Stimulated activated effector memory CD8-positive, alpha-beta T cell treated with anti-CD3 and anti-CD28 coated beads, Interleukin-12 subunit alpha, Interleukin-12 subunit beta, amount 100 ng/mL, for 72 hours (primary cell): Measurements from ENCODE around the gene COL25A1.

Source experiments
- ATAC-seq: fragments of 150-1000 bp; cut with Tn5 transposase; 2 replicates; pipeline ENCODE4 v1.10.0; 2021
- DNase-seq, 2 donors: peaks; one replicate each; pipeline ENCODE4 v3.0.0; 2021 to 2022; ENCODE audit warnings: low spot score in 2 of 2
- H3K27ac Mint-ChIP-seq: one replicate; pipeline ENCODE4 v1.8.0; 2022; ENCODE audit warnings: mild to moderate bottlenecking, mixed read lengths
- H3K36me3 Mint-ChIP-seq: one replicate; pipeline ENCODE4 v1.8.0; 2022; ENCODE audit warnings: mild to moderate bottlenecking, mixed read lengths
- H3K4me1 Mint-ChIP-seq: one replicate; pipeline ENCODE4 v1.8.0; 2022; ENCODE audit warnings: mixed read lengths
- H3K4me3 Mint-ChIP-seq: one replicate; pipeline ENCODE4 v1.8.0; 2022; ENCODE audit warnings: mild to moderate bottlenecking, mixed read lengths
- H3K9me3 Mint-ChIP-seq: one replicate; pipeline ENCODE4 v1.8.0; 2022; ENCODE audit warnings: mixed read lengths

COL25A1 gene

DNA sequence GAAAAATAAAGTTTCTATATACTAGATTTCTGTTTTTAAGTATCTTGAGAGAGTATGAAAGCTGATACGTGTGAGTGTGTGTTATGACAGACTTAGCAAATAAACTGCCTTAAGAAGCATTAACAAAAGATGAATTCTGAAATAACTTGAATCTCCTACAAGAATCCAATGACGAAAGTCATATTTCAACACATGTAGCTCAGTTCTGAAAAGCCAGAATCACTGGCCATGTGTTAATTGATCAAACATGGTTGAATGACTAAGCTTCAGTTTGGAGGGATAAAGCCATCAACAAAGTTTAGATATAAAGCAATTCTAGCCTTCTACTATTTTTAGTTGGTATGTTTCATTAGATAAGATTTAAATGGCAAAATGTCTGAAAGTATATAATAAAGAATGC, 451.1 kb downstream of the COL25A1 start:
- H3K27ac Mint-ChIP-seq = no peak overlapping the region
- DNase-seq (no peak), ATAC-seq (no peak)
- H3K4me1 Mint-ChIP-seq = no peaks in the 10 kb centered on the region
- no peaks in the 10 kb centered on the region for H3K36me3 Mint-ChIP-seq
- no peak overlapping the region for H3K4me3 Mint-ChIP-seq
- H3K9me3 Mint-ChIP-seq = no peaks in the 10 kb centered on the region

DNA sequence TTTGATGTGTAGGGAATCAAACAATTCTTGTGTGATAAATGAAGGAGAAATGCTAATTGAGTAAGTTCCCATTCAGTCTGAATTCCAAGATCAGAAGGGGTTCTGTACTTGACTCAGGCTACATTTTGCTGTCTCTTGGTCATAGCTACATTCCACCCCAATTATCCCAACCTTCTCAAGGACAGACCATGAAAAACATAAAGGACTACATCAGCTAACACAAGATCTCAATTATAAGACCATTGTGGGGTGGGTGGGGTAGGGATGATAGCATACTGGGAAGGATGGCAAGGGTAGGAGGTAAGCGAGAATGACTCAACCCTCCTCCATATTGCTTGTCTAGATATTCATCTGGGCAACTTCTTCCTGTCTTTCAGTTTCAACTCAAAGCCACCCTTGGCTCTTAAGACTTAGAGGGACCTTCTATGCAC, 452.2 kb downstream of the COL25A1 start:
- no peaks in the 10 kb centered on the region for H3K36me3 Mint-ChIP-seq
- no peaks in the 10 kb centered on the region for H3K4me1 Mint-ChIP-seq
- no peak overlapping the region for H3K27ac Mint-ChIP-seq
- ATAC-seq (peak; percentile 44), DNase-seq (no peak)
- H3K4me3 Mint-ChIP-seq = no peak overlapping the region
- H3K9me3 Mint-ChIP-seq = no peaks in the 10 kb centered on the region

DNA sequence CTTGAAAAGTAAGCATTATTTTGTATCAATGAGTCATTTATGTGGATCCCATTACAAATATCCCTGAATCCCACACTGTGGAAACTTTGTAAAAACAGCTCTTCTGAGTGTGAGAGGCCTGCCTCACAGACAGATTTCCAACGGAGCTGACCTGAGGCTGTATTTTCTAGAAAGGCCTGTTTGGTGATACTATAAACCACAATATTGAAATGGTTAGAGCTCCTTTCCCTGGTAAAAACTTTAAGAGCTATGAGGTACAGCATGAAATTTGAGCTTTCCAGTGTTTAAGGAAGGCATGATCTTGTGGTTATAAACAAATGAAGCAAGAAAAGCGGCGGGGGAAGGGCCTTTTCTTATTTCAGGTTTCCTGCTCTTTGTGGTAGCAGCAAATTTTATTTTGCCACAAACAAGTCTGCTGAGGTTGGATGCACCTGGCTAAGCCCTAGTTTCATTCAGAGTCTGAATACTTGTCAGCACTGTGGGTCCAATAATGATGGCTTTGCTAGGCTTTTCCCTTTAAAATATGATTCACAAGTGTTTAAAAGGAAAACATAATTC, 452.8 kb downstream of the COL25A1 start:
- no peak for DNase-seq
- Mint-ChIP-seq H3K27ac (no peak overlapping the region), H3K4me1 (no peaks in the 10 kb centered on the region), H3K4me3 (no peak overlapping the region), H3K36me3 (no peaks in the 10 kb centered on the region), H3K9me3 (no peaks in the 10 kb centered on the region)
- no peak for ATAC-seq

DNA sequence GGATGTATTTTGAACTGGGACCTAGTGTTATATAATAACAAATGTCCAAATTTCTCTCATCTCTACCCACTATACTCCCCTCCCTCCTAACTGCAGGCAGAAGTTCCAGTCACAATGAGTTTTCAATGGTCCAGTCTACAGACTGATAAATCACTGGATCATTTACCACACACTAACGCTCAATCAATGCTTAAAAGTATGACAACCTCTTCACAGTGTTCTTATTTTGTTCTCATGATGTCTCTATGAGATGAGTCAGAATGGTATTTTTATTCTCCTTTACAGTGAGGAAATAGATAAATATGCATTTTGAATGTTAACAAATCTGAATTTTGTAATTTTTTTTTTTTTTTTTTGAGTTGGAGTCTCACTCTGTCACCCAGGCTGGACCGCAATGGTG, 455.9 kb downstream of the COL25A1 start:
- DNase-seq = no peak
- Mint-ChIP-seq H3K9me3 (no peaks in the 10 kb centered on the region), H3K27ac (no peak overlapping the region), H3K4me1 (no peaks in the 10 kb centered on the region), H3K36me3 (no peaks in the 10 kb centered on the region), H3K4me3 (no peak overlapping the region)
- no peak for ATAC-seq

DNA sequence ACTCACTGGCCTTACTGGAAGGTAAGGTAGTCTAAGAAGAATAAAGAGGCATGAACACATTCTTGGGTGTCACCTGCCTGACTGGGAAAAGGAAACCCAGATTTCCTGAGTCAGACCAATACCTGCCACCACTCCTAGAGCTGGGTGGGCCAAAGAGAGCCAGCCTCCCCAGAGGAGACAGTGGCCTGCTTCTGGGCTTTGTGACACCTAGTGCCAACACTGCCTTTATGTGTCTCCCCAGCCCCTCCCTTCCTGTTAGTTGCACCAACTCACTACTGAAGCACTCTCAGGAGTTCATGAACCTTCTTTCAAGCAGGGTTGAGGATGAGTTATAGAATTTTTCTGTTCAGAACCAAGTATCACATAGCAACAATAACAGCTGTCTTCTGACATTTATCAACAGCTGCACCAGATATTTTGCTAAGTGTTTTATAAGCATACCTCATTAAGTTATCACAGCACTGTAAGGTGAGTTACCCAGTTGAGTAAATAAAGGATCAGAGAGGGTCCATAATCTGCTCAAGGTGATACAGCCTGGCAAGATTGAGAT, 462.0 kb downstream of the COL25A1 start:
- Mint-ChIP-seq H3K4me3 (no peak overlapping the region), H3K27ac (no peak overlapping the region), H3K36me3 (no peaks in the 10 kb centered on the region), H3K4me1 (no peaks in the 10 kb centered on the region), H3K9me3 (no peaks in the 10 kb centered on the region)
- ATAC-seq = no peak
- DNase-seq = no peak

DNA sequence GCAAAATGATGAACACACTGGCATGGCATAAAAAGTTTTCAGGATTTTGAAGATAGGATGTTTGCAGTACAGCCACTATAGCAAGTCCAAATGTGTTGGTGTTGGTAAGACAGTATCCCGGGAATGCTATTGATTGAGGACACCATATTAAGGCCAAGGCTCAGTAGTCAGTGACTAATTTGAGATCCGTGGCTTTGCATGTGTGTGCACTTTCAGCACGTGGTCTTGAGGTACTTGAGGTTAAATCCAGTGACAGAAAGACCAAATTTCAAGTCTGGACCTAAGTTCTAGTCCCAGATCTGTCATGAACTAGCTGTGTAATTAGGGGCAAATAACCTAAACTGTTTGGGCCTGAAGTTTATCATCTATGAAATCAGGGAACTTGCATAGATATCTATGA, 463.1 kb downstream of the COL25A1 start:
- H3K36me3 Mint-ChIP-seq = no peaks in the 10 kb centered on the region
- H3K4me3 Mint-ChIP-seq = no peak overlapping the region
- DNase-seq = no peak
- no peak overlapping the region for H3K27ac Mint-ChIP-seq
- no peaks in the 10 kb centered on the region for H3K9me3 Mint-ChIP-seq
- H3K4me1 Mint-ChIP-seq = no peaks in the 10 kb centered on the region
- ATAC-seq = no peak

DNA sequence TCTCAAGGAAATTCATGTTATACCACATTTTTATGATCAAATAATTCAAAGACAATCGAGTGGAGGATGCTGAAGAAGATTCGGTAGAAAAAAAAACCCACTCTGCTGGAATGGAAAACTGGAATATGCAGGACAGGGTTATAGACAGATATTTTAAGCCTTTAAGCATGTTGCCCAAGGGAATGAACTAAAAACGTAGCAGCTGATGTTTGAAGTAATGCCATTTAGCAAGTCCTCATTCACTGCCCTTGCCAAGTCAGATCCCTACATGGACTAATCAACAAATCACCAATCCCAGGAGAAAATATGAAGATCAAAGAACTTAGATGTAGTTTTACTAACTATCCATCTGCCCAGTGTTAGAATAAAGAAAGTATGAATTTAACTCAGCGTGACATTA, 464.0 kb downstream of the COL25A1 start:
- ATAC-seq (no peak), DNase-seq (no peak)
- Mint-ChIP-seq H3K4me1 (no peaks in the 10 kb centered on the region), H3K36me3 (no peaks in the 10 kb centered on the region), H3K4me3 (no peak overlapping the region), H3K27ac (no peak overlapping the region), H3K9me3 (no peaks in the 10 kb centered on the region)

DNA sequence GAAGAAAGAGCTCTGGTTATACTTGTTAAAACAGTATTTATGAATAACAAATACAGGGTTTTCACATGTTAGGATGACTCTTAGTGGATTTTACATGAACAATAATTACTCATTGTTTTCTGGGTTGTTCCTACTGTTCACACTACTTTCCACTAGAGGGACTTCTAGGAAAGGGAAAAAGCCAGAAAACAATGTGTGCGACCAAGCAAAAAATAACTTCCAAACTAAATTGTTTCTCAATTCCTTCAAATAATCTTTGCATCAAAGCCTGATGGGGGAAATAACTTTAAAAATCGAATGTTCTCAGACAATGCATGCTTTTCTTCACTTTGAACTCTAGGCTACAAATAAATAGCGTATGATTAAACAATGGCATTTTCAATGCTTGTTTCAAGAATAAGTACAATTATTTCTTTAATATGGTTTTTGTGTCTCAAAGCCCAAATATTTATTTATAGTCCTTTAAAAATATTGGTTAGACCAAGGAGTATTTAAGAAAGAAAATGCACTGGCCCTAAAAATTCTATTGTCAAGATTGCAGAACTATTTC, 467.5 kb downstream of the COL25A1 start:
- Mint-ChIP-seq H3K27ac (no peak overlapping the region), H3K4me1 (no peaks in the 10 kb centered on the region), H3K4me3 (no peak overlapping the region), H3K9me3 (no peaks in the 10 kb centered on the region), H3K36me3 (no peaks in the 10 kb centered on the region)
- no peak for ATAC-seq
- DNase-seq = no peak

DNA sequence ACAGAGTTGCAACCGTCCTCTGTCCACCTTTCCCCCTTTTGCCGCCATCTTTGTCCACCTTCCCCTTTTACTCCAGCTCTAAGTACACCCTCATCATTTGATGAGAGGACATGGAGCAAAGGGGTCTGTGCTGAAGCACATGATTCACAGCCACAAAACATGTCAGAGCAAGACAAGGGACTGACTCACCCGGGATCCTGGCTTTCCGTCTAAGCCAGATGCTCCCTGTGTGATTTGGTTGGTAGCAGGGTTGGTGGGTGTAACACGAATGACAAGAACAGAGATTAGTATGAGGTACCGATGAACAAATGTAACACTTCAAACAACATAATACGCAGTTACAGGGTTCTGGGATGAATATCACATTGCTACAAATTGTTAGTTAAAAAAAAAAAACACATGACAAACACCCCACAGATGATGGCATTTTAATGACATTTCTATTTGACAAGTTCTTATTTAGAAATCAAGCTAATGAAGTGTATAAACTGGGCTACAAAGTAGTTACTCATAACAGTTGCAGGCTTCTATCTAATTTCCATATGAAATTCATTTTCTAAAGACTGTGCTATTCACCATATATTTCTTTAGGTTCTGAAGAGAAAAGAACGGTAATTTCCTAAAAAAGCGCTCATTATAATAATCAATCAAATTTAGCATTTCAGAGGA, 468.2 kb downstream of the COL25A1 start:
- ATAC-seq = peak; percentile 66
- no peak overlapping the region for H3K27ac Mint-ChIP-seq
- no peaks in the 10 kb centered on the region for H3K9me3 Mint-ChIP-seq
- DNase-seq = no peak
- H3K36me3 Mint-ChIP-seq = no peaks in the 10 kb centered on the region
- no peak overlapping the region for H3K4me3 Mint-ChIP-seq
- no peaks in the 10 kb centered on the region for H3K4me1 Mint-ChIP-seq

DNA sequence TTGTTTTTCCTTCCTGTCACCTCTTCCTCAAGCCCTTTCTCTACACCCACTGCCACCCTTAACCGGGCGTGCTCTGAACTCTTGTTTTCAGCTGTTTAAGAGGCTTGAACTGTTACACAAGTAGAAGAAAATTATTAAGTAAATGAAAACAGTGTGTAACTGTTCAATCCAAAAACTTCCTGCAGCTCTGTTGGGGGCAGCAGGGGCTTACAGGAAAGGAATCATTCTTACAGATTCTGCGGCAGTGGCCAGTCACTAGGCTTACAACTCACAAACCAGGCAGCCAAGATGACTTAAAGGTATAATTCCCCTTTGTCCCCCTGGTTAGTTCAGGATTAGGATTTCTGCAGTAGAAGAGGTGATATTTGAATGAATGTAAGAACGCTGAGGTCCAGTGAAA, 469.4 kb downstream of the COL25A1 start:
- H3K4me3 Mint-ChIP-seq = no peak overlapping the region
- no peak for ATAC-seq
- H3K4me1 Mint-ChIP-seq = no peaks in the 10 kb centered on the region
- no peaks in the 10 kb centered on the region for H3K9me3 Mint-ChIP-seq
- DNase-seq = no peak
- H3K27ac Mint-ChIP-seq = no peak overlapping the region
- H3K36me3 Mint-ChIP-seq = no peaks in the 10 kb centered on the region

DNA sequence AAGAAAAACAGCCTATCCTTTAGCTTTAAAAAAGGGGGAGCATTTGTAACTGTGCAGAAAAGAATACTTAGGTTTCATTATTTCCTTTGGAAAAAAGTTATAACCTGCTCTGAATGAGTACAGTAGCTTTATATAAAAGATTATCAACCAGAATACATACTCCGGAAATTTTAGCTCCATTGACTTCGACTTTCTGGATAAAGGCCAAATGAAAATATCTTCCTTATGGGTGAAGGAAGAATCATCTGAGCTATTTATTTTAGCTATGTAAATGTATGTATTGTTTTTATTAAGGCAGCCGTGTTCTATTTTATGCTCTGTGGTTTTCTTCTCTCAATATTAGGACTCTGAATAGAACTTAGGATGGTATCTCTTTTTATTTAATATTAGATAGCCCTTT, 470.6 kb downstream of the COL25A1 start:
- H3K4me1 Mint-ChIP-seq = no peaks in the 10 kb centered on the region
- H3K36me3 Mint-ChIP-seq = no peaks in the 10 kb centered on the region
- H3K27ac Mint-ChIP-seq = no peak overlapping the region
- ATAC-seq = no peak
- no peak for DNase-seq
- H3K9me3 Mint-ChIP-seq = no peaks in the 10 kb centered on the region
- H3K4me3 Mint-ChIP-seq = no peak overlapping the region

DNA sequence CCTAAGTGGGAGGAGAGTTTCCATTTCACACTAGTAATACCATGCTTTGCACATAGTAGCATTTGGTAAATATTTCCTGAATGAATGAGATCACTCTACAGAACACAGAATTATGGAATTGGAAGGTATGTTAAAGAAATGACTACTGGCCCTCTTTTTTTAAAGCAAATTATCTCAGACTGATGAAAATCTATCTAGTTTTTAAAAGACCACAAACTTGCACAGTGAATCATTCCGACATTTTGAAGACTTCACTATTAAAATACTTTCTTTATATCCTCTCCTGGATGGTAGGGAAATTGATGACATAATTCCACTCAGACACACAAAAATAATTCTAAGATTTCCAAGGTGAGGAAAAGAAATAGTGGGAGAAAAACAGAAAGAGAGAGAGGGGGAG, 471.2 kb downstream of the COL25A1 start:
- DNase-seq (no peak), ATAC-seq (no peak)
- Mint-ChIP-seq H3K27ac (no peak overlapping the region), H3K4me3 (no peak overlapping the region), H3K9me3 (no peaks in the 10 kb centered on the region), H3K4me1 (no peaks in the 10 kb centered on the region), H3K36me3 (no peaks in the 10 kb centered on the region)

DNA sequence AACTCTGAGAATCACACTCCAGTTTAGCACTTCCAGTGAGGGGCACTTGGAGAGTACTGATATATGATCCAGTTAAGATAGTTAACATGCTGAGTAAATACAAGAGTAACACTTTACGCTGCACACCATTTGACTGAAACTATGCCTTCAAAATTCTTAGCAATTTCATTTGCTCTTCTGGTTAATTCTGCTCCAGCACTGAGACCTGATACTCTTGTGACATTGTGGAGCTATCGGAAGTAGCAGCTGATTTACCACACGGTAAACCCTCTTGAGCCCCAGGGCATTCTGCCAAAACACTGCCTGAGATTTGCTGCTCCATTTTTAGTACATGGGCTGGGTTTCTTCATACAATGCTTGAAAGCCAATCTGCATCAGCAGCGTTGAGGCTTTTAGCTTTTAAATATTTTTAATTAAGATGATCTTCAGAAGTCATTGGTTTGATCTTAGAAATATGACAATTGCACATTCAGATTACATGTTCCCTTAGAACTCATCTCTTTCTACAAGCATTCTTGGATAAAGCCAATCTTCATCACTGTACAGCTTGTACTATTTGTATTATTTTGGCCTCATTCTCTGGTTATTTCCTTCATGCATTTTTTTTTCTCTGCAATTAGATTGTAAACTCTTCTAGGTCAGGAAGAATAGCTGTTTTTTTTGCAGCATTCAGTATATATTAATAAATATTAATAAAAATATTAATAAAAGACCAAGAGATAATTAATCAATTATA, 471.8 kb downstream of the COL25A1 start:
- H3K27ac Mint-ChIP-seq = no peak overlapping the region
- DNase-seq (no peak), ATAC-seq (peak; percentile 73)
- H3K4me3 Mint-ChIP-seq = no peak overlapping the region
- H3K9me3 Mint-ChIP-seq = no peaks in the 10 kb centered on the region
- no peaks in the 10 kb centered on the region for H3K4me1 Mint-ChIP-seq
- no peaks in the 10 kb centered on the region for H3K36me3 Mint-ChIP-seq

DNA sequence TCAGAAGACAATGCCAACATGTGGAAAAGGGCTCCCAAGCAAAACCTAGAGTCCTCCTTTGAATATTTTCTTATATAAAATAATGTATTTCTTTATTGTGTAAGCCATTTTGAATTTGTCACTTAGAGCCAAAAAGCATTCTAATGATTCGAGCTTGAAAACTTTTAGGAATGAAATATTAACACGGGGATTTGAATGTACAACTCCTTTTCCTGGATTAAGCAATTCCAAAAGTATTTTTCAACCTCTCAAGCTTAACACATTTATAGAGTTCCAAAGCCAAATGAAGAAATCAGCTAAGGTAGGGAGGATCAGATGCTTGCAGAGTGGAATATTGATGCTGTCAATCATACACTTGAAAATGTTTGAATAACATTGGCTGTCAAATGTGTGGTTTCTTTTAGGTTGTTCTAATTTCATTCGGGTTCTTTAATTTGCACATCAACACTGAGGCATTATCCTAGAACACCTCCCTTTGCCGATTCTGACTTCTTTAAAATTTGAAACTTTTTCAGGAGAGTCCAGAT, 472.4 kb downstream of the COL25A1 start:
- Mint-ChIP-seq H3K27ac (no peak overlapping the region), H3K36me3 (no peaks in the 10 kb centered on the region), H3K4me1 (no peaks in the 10 kb centered on the region), H3K9me3 (no peaks in the 10 kb centered on the region), H3K4me3 (no peak overlapping the region)
- no peak for ATAC-seq
- no peak for DNase-seq

DNA sequence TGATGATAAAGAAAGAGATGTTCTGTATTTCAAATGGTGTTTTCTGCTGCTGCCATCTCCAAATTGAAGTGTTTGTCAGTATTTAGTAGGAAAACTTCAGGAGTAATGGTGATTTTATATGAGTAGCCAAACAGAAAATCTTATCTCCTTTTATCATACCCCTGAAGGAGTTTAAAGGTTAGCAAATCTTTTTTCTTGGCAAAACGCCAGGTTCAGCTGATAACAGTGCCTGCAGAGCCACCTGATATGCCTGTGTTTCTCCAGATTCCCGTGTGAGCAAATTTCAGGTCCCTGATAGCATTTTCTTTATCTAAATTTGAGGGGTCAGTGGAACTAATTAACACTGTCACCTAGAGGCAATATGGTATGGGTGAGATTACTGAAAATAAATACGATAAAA, 473.8 kb downstream of the COL25A1 start:
- no peak for DNase-seq
- Mint-ChIP-seq H3K27ac (no peak overlapping the region), H3K36me3 (no peaks in the 10 kb centered on the region), H3K4me1 (no peaks in the 10 kb centered on the region), H3K9me3 (no peaks in the 10 kb centered on the region), H3K4me3 (no peak overlapping the region)
- ATAC-seq = no peak
